Activated CD8-positive, alpha-beta T cell treated with anti-CD3 and anti-CD28 coated beads for 36 hours (primary cell): ENCODE data around the gene DNASE1L3. TPM values are rescaled to one million over a fixed set of nuclear protein-coding genes. Genes with fewer than 3 reads are reported as not detected.
A peak's percentile ranks its signal among the peaks of the same experiment; 100 is the strongest.

Source experiments
- ATAC-seq: fragments of 200-7000 bp; cut with Tn5 transposase; one replicate; pipeline ENCODE4 v1.10.0; 2021; ENCODE audit warnings: mild to moderate bottlenecking, moderate library complexity
- CTCF ChIA-PET: fragments of 350-600 bp; sonication (Branson Sonifier 250); formaldehyde crosslinking; loops from one replicate; lab custom pipeline; 2021; ENCODE audit warnings: antibody characterized with exemption; lab: Charles Lee
- POLR2A ChIA-PET: fragments of 350-600 bp; sonication (Branson Sonifier 250); formaldehyde crosslinking; loops from one replicate; lab custom pipeline; 2021; ENCODE audit warnings: antibody characterized with exemption; lab: Charles Lee
- DNase-seq: peaks from one replicate; pipeline ENCODE4 v3.0.0-alpha.2; 2020
- H3K27ac Mint-ChIP-seq: one replicate; pipeline ENCODE4 v1.8.0; 2021; ENCODE audit warnings: mild to moderate bottlenecking, mixed read lengths
- H3K27me3 Mint-ChIP-seq: one replicate; pipeline ENCODE4 v1.8.0; 2021; ENCODE audit warnings: mixed read lengths
- H3K36me3 Mint-ChIP-seq: one replicate; pipeline ENCODE4 v1.8.0; 2021; ENCODE audit warnings: low read depth, mixed read lengths
- H3K4me1 Mint-ChIP-seq: one replicate; pipeline ENCODE4 v1.8.0; 2021; ENCODE audit warnings: low read depth, mixed read lengths
- H3K4me3 Mint-ChIP-seq: one replicate; pipeline ENCODE4 v1.8.0; 2021; ENCODE audit warnings: mild to moderate bottlenecking, moderate library complexity, mixed read lengths
- H3K9me3 Mint-ChIP-seq: one replicate; pipeline ENCODE4 v1.8.0; 2021; ENCODE audit warnings: mixed read lengths
- intact Hi-C: fragments of 100-400 bp; cut with micrococcal nuclease; formaldehyde crosslinking; loops from one replicate; pipeline ENCODE4 v1.10.0; 2022
- total RNA-seq, 2 experiments: library from RNA; stranded (reverse); gene quantifications; one replicate each; pipeline ENCODE4 v1.2.3, GENCODE V29; 2021
- TF ChIP-seq, protein P1 (sequence below): fragments of 200-600 bp; IDR thresholded peaks from one replicate; pipeline ENCODE4 v1.8.0; 2022; ENCODE audit warnings: antibody characterized with exemption, mild to moderate bottlenecking

The DNASE1L3 gene
- total RNA-seq, 2 experiments from 2014 or later = not detected

DNA sequence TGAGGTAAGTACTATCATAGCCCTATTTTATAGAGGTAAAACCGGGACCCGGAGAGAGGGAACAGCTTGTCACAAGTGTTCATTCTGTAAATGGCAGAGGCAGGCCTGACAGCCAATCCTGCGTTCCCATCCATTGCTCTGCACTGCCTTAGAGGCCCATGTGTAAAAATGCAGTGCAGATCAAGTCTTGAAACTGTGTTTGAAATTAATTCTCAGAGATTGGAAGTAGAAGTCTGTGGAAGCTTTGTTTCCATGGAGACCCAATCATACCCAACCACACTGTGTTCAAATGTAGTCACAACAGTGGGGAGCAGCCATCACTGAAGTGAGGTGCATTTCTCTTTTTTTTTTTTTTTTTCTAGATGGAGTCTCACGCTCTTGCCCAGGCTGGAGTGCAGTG, 13.1 kb upstream of the DNASE1L3 start:
- no peaks in the 10 kb centered on the region for H3K36me3 Mint-ChIP-seq
- DNase-seq (no peak), ATAC-seq (no peak)
- TF ChIP-seq, protein P1, sequence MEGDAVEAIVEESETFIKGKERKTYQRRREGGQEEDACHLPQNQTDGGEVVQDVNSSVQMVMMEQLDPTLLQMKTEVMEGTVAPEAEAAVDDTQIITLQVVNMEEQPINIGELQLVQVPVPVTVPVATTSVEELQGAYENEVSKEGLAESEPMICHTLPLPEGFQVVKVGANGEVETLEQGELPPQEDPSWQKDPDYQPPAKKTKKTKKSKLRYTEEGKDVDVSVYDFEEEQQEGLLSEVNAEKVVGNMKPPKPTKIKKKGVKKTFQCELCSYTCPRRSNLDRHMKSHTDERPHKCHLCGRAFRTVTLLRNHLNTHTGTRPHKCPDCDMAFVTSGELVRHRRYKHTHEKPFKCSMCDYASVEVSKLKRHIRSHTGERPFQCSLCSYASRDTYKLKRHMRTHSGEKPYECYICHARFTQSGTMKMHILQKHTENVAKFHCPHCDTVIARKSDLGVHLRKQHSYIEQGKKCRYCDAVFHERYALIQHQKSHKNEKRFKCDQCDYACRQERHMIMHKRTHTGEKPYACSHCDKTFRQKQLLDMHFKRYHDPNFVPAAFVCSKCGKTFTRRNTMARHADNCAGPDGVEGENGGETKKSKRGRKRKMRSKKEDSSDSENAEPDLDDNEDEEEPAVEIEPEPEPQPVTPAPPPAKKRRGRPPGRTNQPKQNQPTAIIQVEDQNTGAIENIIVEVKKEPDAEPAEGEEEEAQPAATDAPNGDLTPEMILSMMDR = no peak
- POLR2A ChIA-PET = interaction anchor here (1.4 kb wide), 1 partner anchor 9 kb away, joined by 3 read pairs; no protein-coding TSS in a partner anchor
- peaks cover 2% of the 10 kb centered on the region for H3K4me1 Mint-ChIP-seq
- peaks cover 3% of the 10 kb centered on the region for H3K27me3 Mint-ChIP-seq
- no peaks in the 10 kb centered on the region for H3K9me3 Mint-ChIP-seq
- H3K27ac Mint-ChIP-seq = no peak overlapping the region
- no peak overlapping the region for H3K4me3 Mint-ChIP-seq
- intact Hi-C loops = no loop called here
- CTCF ChIA-PET = interaction anchor here (1.1 to 2.8 kb wide), 5 partner anchors 9 to 57 kb away, joined by 3 to 14 read pairs (median 4); no protein-coding TSS in a partner anchor

DNA sequence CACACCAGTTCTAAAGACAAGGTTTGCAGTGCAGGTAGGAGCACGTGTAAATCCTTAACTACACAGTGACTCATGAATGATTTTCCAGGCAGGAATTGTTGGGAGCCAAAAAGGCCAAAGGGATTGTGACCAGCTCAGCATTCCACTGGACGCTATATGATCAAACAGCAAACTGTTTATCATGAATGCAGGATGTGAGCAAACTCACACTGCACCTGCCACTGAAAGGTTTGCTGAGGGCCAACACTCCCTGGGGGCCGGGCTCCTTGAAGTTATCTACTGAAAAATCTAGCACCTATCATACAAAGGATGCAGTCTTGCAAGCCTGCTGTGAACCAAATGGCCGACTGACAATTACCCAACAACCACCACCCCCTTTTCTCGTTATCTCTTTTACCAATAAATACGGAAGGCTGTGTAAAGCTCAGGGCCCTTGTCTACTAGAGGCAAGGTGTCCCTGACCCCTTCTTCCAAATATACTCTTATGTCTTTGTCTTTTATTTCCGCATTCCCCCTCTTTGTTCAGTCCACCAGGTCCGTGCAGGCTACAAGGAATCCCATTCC, 11.5 kb upstream of the DNASE1L3 start:
- DNase-seq (no peak), ATAC-seq (no peak)
- Mint-ChIP-seq H3K27me3 (no peaks in the 10 kb centered on the region), H3K27ac (no peak overlapping the region), H3K4me3 (no peak overlapping the region), H3K4me1 (peaks cover 11% of the 10 kb centered on the region), H3K9me3 (no peaks in the 10 kb centered on the region), H3K36me3 (no peaks in the 10 kb centered on the region)
- TF ChIP-seq, protein P1 = no peak
- intact Hi-C loops = no loop called here
- CTCF ChIA-PET = interaction anchor here (1.3 kb wide), 2 partner anchors 21 to 45 kb away, joined by 3 to 5 read pairs; no protein-coding TSS in a partner anchor
- POLR2A ChIA-PET = no interaction called here

DNA sequence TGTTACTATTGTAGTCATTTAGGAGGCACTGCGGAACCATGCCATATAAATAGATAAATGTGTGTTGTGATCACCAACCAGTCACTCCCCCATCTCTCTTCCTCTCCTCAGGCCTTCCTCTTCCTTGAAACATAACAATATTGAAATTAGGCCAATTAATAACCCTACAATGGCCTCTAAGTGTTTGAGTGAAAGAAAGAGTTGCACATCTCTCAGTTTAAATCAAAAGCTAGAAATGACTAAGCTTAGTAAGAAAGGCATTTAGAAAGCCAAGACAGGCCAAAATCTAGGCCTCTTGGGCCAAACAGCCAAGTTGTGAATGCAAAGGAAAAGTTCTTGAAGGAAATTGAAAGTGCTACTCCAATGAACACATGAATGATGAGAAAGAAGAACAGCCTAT, 8.1 kb upstream of the DNASE1L3 start:
- no peak for ATAC-seq
- H3K4me3 Mint-ChIP-seq = no peak overlapping the region
- H3K4me1 Mint-ChIP-seq = peaks cover 37% of the 10 kb centered on the region
- H3K27ac Mint-ChIP-seq = no peak overlapping the region
- no peaks in the 10 kb centered on the region for H3K9me3 Mint-ChIP-seq
- intact Hi-C loops = loop anchor here (5.0 kb wide), 1 partner anchor 42 kb away; no protein-coding TSS in a partner anchor
- no peak for DNase-seq
- TF ChIP-seq, protein P1 = no peak
- peaks cover 2% of the 10 kb centered on the region for H3K27me3 Mint-ChIP-seq
- H3K36me3 Mint-ChIP-seq = no peaks in the 10 kb centered on the region
- CTCF ChIA-PET = interaction anchor here (0.9 to 9.8 kb wide), 10 partner anchors 15 to 211 kb away, joined by 3 to 264 read pairs (median 6); partner anchors contain the start of genes ABHD6, FLNB, HTD2 and RPP14
- POLR2A ChIA-PET = no interaction called here

DNA sequence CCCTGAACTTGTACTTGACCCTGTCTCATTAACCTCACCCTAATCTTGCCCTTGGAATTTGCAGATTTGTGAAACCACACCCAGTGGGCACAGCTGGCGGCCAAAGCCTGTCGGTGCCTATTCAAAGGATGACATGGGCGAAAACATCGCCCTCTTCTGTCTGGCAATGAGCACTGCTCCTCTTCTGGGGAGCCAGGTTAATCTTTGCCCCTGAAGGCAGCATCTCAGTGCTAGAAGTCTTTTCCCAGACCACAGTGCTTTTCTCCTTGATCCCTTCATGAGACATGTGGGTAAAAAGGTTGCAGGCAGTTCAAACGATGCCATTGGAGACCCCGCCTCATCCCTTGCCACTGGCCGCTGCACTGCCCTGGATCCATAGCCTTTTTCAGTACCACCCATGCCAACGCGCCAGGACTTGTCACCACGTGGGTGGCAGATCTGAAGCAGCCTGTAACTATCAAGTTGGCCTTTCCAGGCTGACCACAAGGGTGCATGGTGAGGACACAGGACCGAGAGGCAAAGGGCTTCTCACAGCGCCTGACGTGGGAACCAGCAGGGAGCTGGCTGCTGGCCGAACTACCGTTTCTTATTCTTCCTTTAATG, 6.5 kb upstream of the DNASE1L3 start:
- Mint-ChIP-seq H3K27ac (no peak overlapping the region), H3K9me3 (no peaks in the 10 kb centered on the region), H3K4me1 (peaks cover 38% of the 10 kb centered on the region), H3K36me3 (no peaks in the 10 kb centered on the region), H3K4me3 (no peak overlapping the region), H3K27me3 (peaks cover 2% of the 10 kb centered on the region)
- peak; percentile 74 for DNase-seq
- POLR2A ChIA-PET = interaction anchor here (1.3 kb wide), 1 partner anchor 29 kb away, joined by 4 read pairs; no protein-coding TSS in a partner anchor
- peak; percentile 38 for ATAC-seq
- TF ChIP-seq, protein P1 = peak; percentile 87
- CTCF ChIA-PET = interaction anchor here (0.6 to 9.8 kb wide), 30 partner anchors 9 to 289 kb away, joined by 3 to 264 read pairs (median 4); partner anchors contain the start of genes ABHD6, FLNB, HTD2 and RPP14
- intact Hi-C loops = loop anchor here (2.0 to 5.0 kb wide), 2 partner anchors 29 to 40 kb away; no protein-coding TSS in a partner anchor
